ENCODE data around the gene SPINK2. TPM values are rescaled to one million over a fixed set of nuclear protein-coding genes. Genes with fewer than 3 reads are reported as not detected.

The SPINK2 gene
- total and polyA plus RNA-seq, 2 of the 8 experiments (the other 6 are each of a cell fraction or from before 2014, with no cell fraction given) = 0.89 to 1.4 TPM

- TF ChIP-seq, protein P1, sequence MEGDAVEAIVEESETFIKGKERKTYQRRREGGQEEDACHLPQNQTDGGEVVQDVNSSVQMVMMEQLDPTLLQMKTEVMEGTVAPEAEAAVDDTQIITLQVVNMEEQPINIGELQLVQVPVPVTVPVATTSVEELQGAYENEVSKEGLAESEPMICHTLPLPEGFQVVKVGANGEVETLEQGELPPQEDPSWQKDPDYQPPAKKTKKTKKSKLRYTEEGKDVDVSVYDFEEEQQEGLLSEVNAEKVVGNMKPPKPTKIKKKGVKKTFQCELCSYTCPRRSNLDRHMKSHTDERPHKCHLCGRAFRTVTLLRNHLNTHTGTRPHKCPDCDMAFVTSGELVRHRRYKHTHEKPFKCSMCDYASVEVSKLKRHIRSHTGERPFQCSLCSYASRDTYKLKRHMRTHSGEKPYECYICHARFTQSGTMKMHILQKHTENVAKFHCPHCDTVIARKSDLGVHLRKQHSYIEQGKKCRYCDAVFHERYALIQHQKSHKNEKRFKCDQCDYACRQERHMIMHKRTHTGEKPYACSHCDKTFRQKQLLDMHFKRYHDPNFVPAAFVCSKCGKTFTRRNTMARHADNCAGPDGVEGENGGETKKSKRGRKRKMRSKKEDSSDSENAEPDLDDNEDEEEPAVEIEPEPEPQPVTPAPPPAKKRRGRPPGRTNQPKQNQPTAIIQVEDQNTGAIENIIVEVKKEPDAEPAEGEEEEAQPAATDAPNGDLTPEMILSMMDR (IDR thresholded peaks at IDR 0.05; ENCODE audit: control extremely low read depth in 1 of 3, insufficient read depth in 1 of 3, low read depth in 1 of 3, low read length in 3 of 3) = no peak
Measured at GRCh38 chr4:56863441-56864139, 42.1 kb upstream of the SPINK2 start (continued).

All from H1 (cell line).